ENCODE results near the gene ALOX12B. TPM values are rescaled to one million over a fixed set of nuclear protein-coding genes. Genes with fewer than 3 reads are reported as not detected.

The ALOX12B gene
- total RNA-seq, 1 donor from 2014 or later, result not detected

DNA sequence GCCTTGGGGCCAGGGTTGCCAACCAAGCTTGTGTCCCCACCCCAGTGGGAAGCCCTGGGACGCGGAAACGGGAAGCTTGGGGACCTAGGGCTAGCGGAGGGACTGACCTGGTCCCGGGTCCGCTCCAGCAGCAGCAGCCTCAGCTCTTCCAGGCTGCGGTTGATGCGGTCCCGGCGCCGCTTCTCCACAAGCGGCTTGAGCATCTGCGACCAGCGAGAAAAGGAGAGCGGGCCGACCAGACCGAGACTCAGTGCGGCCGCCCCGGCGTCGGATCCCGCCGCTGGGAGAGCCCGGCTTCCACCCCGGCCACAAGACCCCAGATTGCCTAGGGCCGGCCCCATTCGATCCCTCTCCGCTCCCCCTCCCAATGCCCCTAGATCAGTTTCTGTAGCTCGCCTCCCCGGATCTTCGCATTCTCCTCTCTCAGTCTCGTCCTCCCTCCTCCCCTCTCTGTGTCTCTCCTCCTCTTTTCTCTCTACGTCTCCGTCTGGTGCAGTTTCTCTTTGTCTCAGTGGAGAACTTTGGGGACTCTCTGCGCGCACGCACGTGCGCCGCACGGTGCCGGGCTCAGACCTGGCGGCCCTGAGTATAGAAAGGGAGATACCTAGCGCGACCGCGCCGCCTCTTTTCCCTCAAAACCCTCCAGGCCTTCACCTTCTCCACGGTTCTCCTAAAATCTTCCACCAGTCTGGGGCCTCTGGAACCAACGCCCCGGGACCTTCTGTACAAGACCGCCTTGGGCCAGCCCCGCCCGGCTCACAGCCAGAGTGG, 35.6 kb upstream of the ALOX12B start:
- H3K27me3 Mint-ChIP-seq, result peaks cover 79% of the 10 kb centered on the region
- TF ChIP-seq, protein P1, sequence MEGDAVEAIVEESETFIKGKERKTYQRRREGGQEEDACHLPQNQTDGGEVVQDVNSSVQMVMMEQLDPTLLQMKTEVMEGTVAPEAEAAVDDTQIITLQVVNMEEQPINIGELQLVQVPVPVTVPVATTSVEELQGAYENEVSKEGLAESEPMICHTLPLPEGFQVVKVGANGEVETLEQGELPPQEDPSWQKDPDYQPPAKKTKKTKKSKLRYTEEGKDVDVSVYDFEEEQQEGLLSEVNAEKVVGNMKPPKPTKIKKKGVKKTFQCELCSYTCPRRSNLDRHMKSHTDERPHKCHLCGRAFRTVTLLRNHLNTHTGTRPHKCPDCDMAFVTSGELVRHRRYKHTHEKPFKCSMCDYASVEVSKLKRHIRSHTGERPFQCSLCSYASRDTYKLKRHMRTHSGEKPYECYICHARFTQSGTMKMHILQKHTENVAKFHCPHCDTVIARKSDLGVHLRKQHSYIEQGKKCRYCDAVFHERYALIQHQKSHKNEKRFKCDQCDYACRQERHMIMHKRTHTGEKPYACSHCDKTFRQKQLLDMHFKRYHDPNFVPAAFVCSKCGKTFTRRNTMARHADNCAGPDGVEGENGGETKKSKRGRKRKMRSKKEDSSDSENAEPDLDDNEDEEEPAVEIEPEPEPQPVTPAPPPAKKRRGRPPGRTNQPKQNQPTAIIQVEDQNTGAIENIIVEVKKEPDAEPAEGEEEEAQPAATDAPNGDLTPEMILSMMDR (conservative IDR thresholded peaks at IDR 0.05), result no peak
- H3K4me1 Mint-ChIP-seq (ENCODE audit: unreplicated experiment), result peaks cover 58% of the 10 kb centered on the region
- H3K36me3 Mint-ChIP-seq, result peaks cover 9% of the 10 kb centered on the region
- peak overlapping the region; percentile 91 for H3K4me3 Mint-ChIP-seq
- H3K9me3 Mint-ChIP-seq, result no peaks in the 10 kb centered on the region
- peak overlapping the region; percentile 64 for H3K27ac Mint-ChIP-seq
- no peak for DNase-seq (ENCODE audit: extremely low spot score, unreplicated experiment)

DNA sequence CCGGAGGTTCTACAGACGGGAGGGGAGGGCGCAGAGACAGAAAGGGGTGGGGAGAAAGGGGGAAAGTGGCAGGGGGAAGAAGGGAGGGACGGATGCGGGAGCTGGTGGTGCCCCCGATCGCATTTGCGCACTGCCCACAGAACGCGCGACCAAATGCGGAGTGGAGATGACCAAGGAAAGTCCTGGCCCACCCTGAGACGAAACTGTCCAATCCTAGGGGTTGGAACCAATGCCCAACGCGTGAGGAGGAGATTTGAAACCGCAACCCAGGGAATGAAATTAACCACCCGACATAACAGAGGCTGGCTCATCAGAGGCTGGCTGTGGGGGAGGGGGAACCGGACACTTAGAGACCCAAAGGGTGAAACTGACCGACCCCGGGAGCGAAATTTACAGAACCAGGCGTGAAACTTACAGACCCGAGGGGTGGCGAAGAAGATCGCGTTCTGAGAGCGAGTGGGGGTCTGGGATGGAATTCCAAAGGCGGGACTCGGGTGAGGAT, 35.0 kb upstream of the ALOX12B start:
- no peak for DNase-seq (ENCODE audit: extremely low spot score, unreplicated experiment)
- Mint-ChIP-seq H3K27me3 (peaks cover 85% of the 10 kb centered on the region), H3K27ac (no peak overlapping the region), H3K9me3 (no peaks in the 10 kb centered on the region), H3K4me3 (peak overlapping the region; percentile 91), H3K36me3 (peaks cover 9% of the 10 kb centered on the region), H3K4me1 (ENCODE audit: unreplicated experiment) (peaks cover 59% of the 10 kb centered on the region)
- TF ChIP-seq, protein P1 (conservative IDR thresholded peaks at IDR 0.05), result no peak

DNA sequence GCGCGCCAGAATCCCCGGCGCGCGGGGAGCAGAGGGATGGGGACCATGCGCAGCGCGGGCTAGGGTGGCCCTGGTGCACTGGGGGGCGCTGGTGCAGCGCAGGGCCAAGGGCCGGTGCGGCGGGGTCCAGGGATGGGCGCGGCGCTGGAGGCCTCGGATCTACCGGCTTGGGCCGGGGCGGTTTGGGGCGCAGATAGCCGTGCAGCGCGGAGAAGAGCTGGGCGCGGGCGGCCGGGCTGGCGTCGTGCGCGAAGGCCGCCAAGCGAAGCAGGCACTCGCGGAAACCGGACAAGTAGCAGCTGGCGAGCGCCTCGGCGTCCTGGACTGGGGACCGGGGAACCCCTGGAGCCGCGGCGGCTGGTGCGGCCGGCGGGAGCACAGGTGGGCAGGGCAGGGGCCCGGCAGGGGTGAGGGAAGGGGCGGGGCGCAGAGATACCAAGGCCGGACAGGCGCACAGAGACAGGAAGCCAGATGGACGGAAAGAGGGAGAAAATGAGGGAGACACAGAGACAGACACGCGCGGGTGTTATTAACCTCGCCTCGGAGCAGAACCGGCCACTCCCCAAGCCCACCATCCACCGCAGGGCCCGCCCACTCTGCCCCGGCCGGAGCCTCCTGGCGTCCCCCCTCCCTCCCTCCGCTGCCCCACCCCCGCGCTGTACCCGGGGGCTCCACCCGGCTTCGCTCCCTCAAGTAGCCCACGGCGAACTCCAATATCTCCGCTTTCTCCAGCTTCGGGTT, 34.3 kb upstream of the ALOX12B start:
- TF ChIP-seq, protein P1 (conservative IDR thresholded peaks at IDR 0.05), result peak; percentile 63
- Mint-ChIP-seq H3K4me3 (peak overlapping the region; percentile 91), H3K36me3 (peaks cover 9% of the 10 kb centered on the region), H3K27ac (no peak overlapping the region), H3K4me1 (ENCODE audit: unreplicated experiment) (peaks cover 54% of the 10 kb centered on the region), H3K27me3 (peaks cover 82% of the 10 kb centered on the region), H3K9me3 (no peaks in the 10 kb centered on the region)
- no peak for DNase-seq (ENCODE audit: extremely low spot score, unreplicated experiment)

DNA sequence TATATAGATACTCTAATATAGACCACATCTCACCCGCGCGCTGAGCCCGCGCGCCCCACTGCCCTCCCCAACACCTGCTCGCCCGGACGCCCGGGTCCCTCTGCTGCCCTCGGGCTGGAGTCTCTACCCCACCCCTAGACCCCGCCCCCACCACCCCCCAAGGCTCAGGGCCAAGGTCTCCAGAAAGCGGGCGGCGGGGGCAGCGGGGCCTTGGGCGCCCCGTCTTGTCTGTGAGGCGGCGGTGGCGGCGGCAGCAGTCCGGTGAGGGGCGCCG, 33.8 kb upstream of the ALOX12B start:
- Mint-ChIP-seq H3K4me3 (peak overlapping the region; percentile 91), H3K36me3 (peaks cover 9% of the 10 kb centered on the region), H3K4me1 (ENCODE audit: unreplicated experiment) (peaks cover 51% of the 10 kb centered on the region), H3K27ac (no peak overlapping the region), H3K9me3 (no peaks in the 10 kb centered on the region), H3K27me3 (peaks cover 83% of the 10 kb centered on the region)
- TF ChIP-seq, protein P1 (conservative IDR thresholded peaks at IDR 0.05), result no peak
- no peak for DNase-seq (ENCODE audit: extremely low spot score, unreplicated experiment)

DNA sequence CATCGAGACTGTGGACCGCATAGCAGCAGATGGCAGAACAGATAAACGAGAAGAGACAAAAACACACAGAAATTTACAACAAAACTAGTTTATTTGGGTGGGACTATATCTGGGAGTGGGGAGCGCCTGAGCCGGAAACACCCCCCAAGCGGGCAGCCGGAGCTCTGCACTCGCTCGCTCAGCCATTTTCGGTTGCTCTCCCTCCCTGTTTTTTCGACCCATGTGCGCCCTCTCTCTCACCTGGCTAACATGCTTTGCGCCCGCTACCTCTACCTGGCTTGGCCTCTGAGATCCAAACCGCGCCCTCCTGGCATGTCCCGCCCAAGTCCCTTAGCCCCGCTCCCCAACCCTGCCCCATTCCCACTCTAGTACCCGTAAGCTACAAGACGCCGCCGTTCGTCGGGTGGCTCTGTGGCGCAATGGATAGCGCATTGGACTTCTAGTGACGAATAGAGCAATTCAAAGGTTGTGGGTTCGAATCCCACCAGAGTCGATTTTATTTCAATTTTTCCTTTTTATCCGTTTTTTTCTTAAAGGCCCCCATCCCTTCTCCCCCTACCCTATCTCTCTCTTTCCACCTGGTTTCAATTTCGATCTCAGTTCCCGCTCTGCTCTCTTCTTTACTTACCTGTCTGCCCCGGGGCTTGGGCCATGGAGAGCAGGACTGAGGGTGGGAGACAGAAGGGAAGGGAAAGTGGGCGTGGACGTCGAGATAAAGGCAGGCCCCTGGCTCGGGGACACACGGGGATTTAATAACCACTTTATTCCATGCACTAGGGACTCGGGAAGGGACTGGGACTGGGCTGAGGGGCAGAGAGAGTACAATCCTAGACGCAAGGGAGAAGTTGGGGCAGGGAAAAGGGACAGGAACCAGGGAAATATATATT, 33.2 kb upstream of the ALOX12B start:
- H3K4me1 Mint-ChIP-seq (ENCODE audit: unreplicated experiment), result peaks cover 50% of the 10 kb centered on the region
- TF ChIP-seq, protein P1 (conservative IDR thresholded peaks at IDR 0.05), result peak; percentile 70
- H3K4me3 Mint-ChIP-seq, result peak overlapping the region; percentile 91
- DNase-seq (ENCODE audit: extremely low spot score, unreplicated experiment), result no peak
- no peaks in the 10 kb centered on the region for H3K9me3 Mint-ChIP-seq
- H3K27me3 Mint-ChIP-seq, result peaks cover 84% of the 10 kb centered on the region
- H3K27ac Mint-ChIP-seq, result peak overlapping the region; percentile 98
- peaks cover 9% of the 10 kb centered on the region for H3K36me3 Mint-ChIP-seq

All from type B pancreatic cell (in vitro differentiated cells).